Right renal pelvis (tissue), 4 donors: ENCODE results near the gene CDKN1B. TPM values are rescaled to one million over a fixed set of nuclear protein-coding genes. Genes with fewer than 3 reads are reported as not detected.
A peak's percentile ranks its signal among the peaks of the same experiment; 100 is the strongest.
"Not testable (repeated sequence)": the region's sequence is repeated elsewhere in the genome, so short reads cannot be mapped to it uniquely, and the experiment has no call there.

Experiments used
- DNase-seq, 4 donors: peaks; one replicate each; pipeline ENCODE4 v3.0.0-alpha.2; 2013; ENCODE audit warnings: low read depth in 4 of 4, low spot score in 3 of 4, missing footprints in 1 of 4
- polyA plus RNA-seq, 4 donors: library from polyadenylated mRNA; unstranded; fragments of 120-200 nt; gene quantifications; one replicate each; pipeline ENCODE4 v1.2.1, GENCODE V29; 2013; ENCODE audit not compliant: insufficient read length in 4 of 4

The CDKN1B gene
- polyA plus RNA-seq, 4 donors, result 69.3 to 83.4 (median 71.6) TPM

GRCh38 chr12:12723149-12723680, 6.0 kb downstream of the CDKN1B start:
- no peak for DNase-seq

GRCh38 chr12:12723681-12724420, 6.7 kb downstream of the CDKN1B start:
- DNase-seq, result no peak

- no peak for DNase-seq
Observed at GRCh38 chr12:12724421-12725085, 7.4 kb downstream of the CDKN1B start.

- peak; percentile 93 to 98 (median 94) for DNase-seq
Observed at GRCh38 chr12:12725086-12725955, 8.2 kb downstream of the CDKN1B start.

GRCh38 chr12:12725956-12726554, 8.9 kb downstream of the CDKN1B start:
- DNase-seq, result no peak

GRCh38 chr12:12726555-12727093, 9.5 kb downstream of the CDKN1B start:
- DNase-seq, result no peak

GRCh38 chr12:12731178-12731577, 14.0 kb downstream of the CDKN1B start:
- no peak for DNase-seq

GRCh38 chr12:12731785-12732184, 14.6 kb downstream of the CDKN1B start:
- no peak for DNase-seq

GRCh38 chr12:12733118-12733517, 15.9 kb downstream of the CDKN1B start:
- DNase-seq, result no peak

- no peak for DNase-seq
Observed at GRCh38 chr12:12734054-12734453, 16.9 kb downstream of the CDKN1B start.

- no peak for DNase-seq
Observed at GRCh38 chr12:12734561-12735071, 17.4 kb downstream of the CDKN1B start.

GRCh38 chr12:12735301-12735700, 18.1 kb downstream of the CDKN1B start:
- DNase-seq, result no peak

- no peak for DNase-seq
Observed at GRCh38 chr12:12736759-12737676, 19.9 kb downstream of the CDKN1B start.

- DNase-seq, result not testable (repeated sequence)
Observed at GRCh38 chr12:12738152-12738551, 21.0 kb downstream of the CDKN1B start.

- DNase-seq, result no peak
Observed at GRCh38 chr12:12741660-12742059, 24.5 kb downstream of the CDKN1B start.

- DNase-seq, result no peak
Observed at GRCh38 chr12:12744546-12745305, 27.6 kb downstream of the CDKN1B start.

GRCh38 chr12:12745576-12746211, 28.5 kb downstream of the CDKN1B start:
- DNase-seq, result no peak

GRCh38 chr12:12747278-12747677, 30.1 kb downstream of the CDKN1B start:
- no peak for DNase-seq
